GM12801 (cell line): ENCODE results near the gene C17orf75.

Source experiments
- CTCF ChIP-seq: IDR thresholded peaks from one replicate; pipeline ENCODE4 v1.5.1; 2011; ENCODE audit warnings: control low read depth; ENCODE audit not compliant: insufficient read length; ENCODE audit errors: extremely low read depth

Gene C17orf75

DNA sequence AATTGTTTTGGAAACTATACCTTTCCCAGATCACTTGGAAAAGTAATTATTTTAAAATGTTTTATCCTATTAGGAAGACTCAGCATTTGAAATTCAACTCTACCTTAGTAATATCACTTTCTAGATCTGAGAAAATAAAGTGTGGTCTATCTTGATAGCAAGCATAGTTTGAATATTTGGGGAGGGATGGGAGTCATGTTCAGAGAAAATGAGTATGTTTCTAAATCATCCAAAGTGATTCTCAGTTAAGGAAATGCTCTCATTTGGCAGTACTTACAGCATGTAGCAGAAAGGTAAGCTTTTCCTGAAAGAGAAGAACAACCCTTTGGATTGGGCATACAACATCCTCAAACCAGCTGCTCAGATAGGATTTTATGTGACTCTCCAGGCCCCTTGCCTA, 6.9 kb downstream of the C17orf75 start:
- no peak for TF ChIP-seq CTCF

DNA sequence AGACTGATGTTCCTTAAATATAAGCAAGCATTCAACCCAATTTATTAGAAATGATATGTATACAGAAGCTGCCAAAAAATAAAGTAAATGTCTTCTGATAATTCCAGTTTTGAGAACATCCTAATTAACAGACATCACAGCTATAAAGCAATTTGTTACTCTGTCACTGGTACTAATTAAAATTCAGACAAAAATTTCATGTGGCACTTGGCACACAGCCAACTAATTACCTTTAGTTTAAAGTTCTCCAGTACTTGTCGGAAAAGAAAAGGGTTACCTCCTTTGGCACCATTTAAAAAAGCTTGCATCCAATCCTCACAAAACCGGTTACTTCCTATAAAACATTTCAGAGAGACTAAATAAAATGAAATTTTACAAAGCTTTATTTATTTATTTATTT, 8.8 kb downstream of the C17orf75 start:
- no peak for TF ChIP-seq CTCF

- TF ChIP-seq CTCF: no peak
Observed at GRCh38 chr17:32331243-32332040, 10.5 kb downstream of the C17orf75 start.

DNA sequence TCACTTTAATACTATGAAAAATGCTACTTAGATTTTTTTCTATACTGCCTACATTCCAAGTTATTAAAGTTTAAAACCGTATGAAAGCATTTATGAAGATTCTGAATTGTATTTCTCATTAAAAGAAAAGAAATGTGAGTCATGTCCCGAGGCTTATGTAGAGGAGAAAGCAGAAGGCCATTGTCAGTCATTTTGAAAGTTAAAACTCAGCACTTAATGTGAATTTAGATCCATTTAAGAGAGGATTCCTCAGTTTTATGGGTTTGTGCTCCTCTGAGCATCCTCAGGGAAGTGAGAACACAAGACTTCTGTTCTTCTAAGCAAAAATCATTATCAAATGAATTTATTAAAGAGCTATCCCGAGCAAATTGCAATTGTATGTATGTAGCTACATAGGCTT, 11.8 kb downstream of the C17orf75 start:
- no peak for TF ChIP-seq CTCF

DNA sequence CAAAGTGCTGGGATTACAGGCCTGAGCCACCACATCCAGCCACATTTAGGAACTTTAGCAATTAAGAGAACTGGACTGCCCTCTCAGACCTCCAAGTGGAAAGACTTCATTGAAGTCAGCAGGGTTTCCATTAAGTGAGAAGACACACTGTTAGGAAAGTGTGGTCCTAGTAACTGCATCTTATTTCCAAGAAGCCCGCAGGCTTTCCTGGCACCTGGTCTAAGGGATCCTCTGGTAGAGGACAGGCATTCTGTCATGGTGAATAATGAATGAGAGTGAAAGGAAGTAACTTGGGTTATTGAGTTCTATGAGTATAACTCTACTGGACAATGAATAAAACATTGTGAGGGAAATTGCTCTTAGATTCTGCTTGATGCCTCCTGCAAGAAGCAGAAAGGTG, 14.1 kb downstream of the C17orf75 start:
- TF ChIP-seq CTCF: no peak

DNA sequence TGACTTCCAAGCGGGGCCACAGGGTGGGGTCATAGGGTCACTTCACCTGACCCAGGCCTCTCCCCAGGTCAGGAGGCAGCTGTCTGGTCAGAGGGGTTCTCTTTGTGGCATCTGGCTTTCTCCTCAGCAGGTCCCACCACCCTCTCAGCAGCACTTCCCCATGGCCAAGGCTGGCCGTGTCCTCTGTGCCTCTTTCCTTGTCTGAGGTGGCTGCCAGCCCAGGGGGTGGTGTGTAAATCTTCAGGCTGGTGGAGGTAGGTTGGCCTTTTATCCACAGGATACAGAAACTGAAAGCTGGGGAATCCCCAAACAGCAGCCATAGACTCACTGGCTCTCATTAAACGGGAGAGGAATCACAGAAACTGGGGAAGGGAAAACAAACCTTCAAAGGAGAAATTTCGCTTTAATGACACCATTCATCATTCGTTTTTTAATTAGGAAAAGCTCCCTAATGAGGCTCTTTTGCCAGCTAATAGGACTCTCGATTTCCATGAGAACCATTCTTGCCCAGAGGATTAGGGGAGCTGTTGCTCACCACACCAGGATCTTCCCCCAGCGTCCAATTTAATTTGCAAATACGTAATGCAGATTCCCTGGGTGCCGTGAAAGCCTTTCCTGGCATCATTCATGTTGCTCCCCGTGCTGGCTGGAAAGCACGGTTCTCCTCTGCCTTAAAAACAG, 18.0 kb downstream of the C17orf75 start:
- TF ChIP-seq CTCF: no peak

- TF ChIP-seq CTCF: no peak
Observed at GRCh38 chr17:32323046-32323445, 18.9 kb downstream of the C17orf75 start.
